ENCODE measurements around the gene TCF25. TPM values are rescaled to one million over a fixed set of nuclear protein-coding genes. Genes with fewer than 3 reads are reported as not detected.
"Not testable (repeated sequence)": the region's sequence is repeated elsewhere in the genome, so short reads cannot be mapped to it uniquely, and the experiment has no call there.

The TCF25 gene
- total RNA-seq, 1 donor from 2014 or later = 237 TPM

DNA sequence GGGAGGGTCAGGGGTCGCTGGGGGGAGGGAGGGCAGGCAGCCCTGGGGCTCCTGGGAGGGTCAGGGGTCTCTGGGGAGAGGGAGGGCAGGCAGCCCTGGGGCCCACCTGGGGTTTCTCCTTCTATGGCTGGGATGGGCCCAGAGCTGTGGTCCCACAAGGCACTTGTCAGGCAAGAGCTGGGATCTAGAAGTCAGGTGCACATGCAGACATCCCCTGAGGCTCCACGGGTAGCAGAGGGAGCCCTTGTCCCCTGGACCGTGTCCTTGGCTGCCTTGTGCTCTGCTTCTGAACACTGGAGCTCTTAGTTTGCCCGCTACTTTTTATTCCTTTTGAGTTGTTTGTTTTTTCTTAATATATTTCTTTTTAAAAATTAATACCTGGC lies 51.5 kb downstream of the TCF25 start:
- intact Hi-C loops (cut with DNase I) = no loop called here
- TF ChIP-seq, protein P1, sequence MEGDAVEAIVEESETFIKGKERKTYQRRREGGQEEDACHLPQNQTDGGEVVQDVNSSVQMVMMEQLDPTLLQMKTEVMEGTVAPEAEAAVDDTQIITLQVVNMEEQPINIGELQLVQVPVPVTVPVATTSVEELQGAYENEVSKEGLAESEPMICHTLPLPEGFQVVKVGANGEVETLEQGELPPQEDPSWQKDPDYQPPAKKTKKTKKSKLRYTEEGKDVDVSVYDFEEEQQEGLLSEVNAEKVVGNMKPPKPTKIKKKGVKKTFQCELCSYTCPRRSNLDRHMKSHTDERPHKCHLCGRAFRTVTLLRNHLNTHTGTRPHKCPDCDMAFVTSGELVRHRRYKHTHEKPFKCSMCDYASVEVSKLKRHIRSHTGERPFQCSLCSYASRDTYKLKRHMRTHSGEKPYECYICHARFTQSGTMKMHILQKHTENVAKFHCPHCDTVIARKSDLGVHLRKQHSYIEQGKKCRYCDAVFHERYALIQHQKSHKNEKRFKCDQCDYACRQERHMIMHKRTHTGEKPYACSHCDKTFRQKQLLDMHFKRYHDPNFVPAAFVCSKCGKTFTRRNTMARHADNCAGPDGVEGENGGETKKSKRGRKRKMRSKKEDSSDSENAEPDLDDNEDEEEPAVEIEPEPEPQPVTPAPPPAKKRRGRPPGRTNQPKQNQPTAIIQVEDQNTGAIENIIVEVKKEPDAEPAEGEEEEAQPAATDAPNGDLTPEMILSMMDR (IDR thresholded peaks at IDR 0.05) = no peak
- no peaks in the 10 kb centered on the region for H3K36me3 ChIP-seq
- H3K9me3 ChIP-seq = no peaks in the 10 kb centered on the region
- no peak overlapping the region for H3K4me3 ChIP-seq
- H3K27me3 ChIP-seq = peaks cover 7% of the 10 kb centered on the region
- peaks cover 19 to 35% of the 10 kb centered on the region in 2 donors for H3K4me1 ChIP-seq
- no peak for DNase-seq (ENCODE audit: low spot score in 2 of 2)
- no peak overlapping the region for H3K27ac ChIP-seq

DNA sequence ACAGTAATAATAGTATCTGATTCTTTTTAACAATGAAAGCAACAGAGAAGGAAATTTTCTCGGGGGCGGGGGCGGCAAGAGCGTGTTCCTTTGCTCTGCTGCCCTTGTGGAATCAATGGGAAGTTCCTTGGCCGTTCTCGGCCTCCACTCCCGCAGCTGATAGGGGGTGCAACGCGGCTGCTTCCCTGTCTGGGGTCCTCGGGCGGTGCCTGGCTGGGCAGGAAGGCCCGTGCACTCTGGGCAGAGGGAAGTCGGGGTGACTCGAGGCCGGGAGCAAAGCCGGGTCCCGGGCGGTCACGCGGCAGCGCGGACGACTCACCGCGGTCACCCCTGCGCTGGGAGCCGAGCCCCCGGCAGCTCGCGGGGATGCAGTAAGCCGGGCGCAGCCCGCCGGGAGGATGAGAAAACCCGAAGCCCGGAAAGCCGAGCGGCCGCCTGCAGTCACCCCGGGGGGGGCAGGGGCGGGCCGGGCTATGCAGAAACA lies 52.2 kb downstream of the TCF25 start:
- H3K27ac ChIP-seq = no peak overlapping the region
- TF ChIP-seq, protein P1 (IDR thresholded peaks at IDR 0.05) = no peak
- intact Hi-C loops (cut with DNase I) = no loop called here
- H3K4me1 ChIP-seq = peaks cover 19 to 35% of the 10 kb centered on the region in 2 donors
- H3K9me3 ChIP-seq = no peaks in the 10 kb centered on the region
- H3K36me3 ChIP-seq = no peaks in the 10 kb centered on the region
- no peak for DNase-seq (ENCODE audit: low spot score in 2 of 2)
- H3K27me3 ChIP-seq = peaks cover 7% of the 10 kb centered on the region
- peak overlapping the region; percentile 35 to 61 for H3K4me3 ChIP-seq

DNA sequence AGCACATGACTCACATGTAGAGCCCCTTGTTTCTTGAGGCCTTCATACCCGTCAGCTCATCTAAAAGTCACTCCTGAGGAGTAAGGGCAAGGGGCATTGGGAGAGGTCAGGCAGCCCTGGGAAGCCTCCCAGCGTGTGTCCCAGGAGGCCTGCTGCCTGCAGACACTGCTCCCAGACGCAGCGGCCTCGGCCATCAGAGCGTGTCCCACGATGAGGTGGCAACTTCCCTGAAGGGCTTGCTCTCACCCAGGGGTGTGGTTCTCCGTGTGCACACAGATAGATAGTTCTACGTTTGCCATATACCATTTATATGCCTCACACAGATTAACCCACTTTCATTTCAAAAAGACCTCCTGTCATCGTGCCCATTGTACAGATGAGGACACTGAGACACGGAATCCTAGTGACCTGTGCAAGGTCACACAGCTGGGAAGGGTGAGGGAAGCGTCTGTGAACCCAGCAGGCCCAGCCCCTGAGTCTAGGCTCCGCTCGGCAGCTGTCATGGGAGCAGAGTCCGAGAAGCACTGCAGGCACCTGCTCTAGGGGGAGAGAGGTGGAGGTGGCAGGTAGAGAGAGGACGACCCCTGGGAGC lies 58.0 kb downstream of the TCF25 start:
- no peaks in the 10 kb centered on the region for H3K27me3 ChIP-seq

DNA sequence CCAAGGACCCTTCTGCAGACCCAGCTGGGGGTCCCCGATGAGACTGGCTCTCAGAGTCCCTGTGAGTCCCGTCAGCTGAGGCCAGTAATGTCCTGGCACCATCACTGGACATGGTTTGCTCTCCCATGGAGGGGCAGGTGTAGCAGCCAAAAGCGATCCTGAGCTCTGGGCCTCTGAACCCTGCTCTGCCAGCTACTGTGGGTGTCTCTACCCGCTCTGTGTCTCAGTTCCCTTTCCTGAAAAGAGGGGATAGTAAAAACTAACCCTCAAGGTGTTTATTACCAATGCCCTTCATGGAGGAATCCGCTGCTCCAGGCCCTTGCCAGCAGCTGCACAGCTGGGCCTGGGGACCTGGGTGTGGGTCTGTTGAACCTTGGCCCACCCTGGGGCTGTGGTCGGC lies 58.6 kb downstream of the TCF25 start:
- H3K27ac ChIP-seq = no peak overlapping the region
- H3K4me3 ChIP-seq = no peak overlapping the region
- intact Hi-C loops (cut with DNase I) = no loop called here
- H3K36me3 ChIP-seq = no peaks in the 10 kb centered on the region
- no peaks in the 10 kb centered on the region for H3K4me1 ChIP-seq
- DNase-seq (ENCODE audit: low spot score in 2 of 2) = no peak
- TF ChIP-seq, protein P1 (IDR thresholded peaks at IDR 0.05) = no peak
- no peaks in the 10 kb centered on the region for H3K9me3 ChIP-seq
- H3K27me3 ChIP-seq = no peaks in the 10 kb centered on the region

More for the DNA sequence above, 58.0 kb downstream of the TCF25 start:
- Histone ChIP-seq H3K36me3 (no peaks in the 10 kb centered on the region), H3K4me3 (no peak overlapping the region), H3K9me3 (no peaks in the 10 kb centered on the region), H3K27ac (no peak overlapping the region), H3K4me1 (peaks cover under 1 to 2% of the 10 kb centered on the region in 2 donors)
- intact Hi-C loops (cut with DNase I) = no loop called here
- TF ChIP-seq, protein P1 (IDR thresholded peaks at IDR 0.05) = no peak
- DNase-seq (ENCODE audit: low spot score in 2 of 2) = no peak

DNA sequence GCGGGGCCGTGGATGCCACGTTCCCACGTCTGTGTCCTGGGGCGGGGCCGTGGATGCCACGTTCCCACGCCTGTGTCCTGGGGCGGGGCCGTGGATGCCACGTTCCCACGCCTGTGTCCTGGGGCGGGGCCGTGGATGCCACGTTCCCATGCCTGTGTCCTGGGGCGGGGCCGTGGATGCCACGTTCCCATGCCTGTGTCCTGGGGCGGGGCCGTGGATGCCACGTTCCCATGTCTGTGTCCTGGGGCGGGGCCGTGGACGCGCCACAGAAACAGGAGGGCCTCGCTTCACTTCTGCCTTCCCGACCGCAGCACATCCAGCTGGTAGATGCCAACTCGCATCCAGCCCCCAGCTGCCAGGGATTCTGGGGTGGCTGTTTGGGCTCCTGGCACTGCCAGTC lies 60.6 kb downstream of the TCF25 start:
- H3K27ac ChIP-seq; H3K4me1 ChIP-seq; H3K4me3 ChIP-seq; H3K27me3 ChIP-seq; H3K36me3 ChIP-seq; intact Hi-C loops (cut with DNase I); DNase-seq (ENCODE audit: low spot score in 2 of 2); H3K9me3 ChIP-seq: not testable (repeated sequence)

DNA sequence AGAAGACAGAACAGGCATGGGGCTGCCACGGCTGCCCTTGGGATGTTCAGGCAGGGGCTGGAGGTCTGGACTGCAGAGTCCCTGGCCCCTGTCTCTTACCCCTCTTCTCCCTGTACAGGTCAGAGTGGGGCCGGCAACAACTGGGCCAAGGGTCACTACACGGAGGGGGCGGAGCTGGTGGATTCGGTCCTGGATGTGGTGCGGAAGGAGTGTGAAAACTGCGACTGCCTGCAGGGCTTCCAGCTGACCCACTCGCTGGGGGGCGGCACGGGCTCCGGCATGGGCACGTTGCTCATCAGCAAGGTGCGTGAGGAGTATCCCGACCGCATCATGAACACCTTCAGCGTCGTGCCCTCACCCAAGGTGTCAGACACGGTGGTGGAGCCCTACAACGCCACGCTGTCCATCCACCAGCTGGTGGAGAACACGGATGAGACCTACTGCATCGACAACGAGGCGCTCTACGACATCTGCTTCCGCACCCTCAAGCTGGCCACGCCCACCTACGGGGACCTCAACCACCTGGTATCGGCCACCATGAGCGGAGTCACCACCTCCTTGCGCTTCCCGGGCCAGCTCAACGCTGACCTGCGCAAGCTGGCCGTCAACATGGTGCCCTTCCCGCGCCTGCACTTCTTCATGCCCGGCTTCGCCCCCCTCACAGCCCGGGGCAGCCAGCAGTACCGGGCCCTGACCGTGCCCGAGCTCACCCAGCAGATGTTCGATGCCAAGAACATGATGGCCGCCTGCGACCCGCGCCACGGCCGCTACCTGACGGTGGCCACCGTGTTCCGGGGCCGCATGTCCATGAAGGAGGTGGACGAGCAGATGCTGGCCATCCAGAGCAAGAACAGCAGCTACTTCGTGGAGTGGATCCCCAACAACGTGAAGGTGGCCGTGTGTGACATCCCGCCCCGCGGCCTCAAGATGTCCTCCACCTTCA lies 61.5 kb downstream of the TCF25 start:
- Histone ChIP-seq H3K27me3 (no peaks in the 10 kb centered on the region), H3K9me3 (no peaks in the 10 kb centered on the region), H3K4me3 (no peak overlapping the region), H3K27ac (no peak overlapping the region), H3K36me3 (no peaks in the 10 kb centered on the region), H3K4me1 (no peaks in the 10 kb centered on the region)
- TF ChIP-seq, protein P1 (IDR thresholded peaks at IDR 0.05) = no peak
- intact Hi-C loops (cut with DNase I) = no loop called here
- DNase-seq (ENCODE audit: low spot score in 2 of 2) = no peak

DNA sequence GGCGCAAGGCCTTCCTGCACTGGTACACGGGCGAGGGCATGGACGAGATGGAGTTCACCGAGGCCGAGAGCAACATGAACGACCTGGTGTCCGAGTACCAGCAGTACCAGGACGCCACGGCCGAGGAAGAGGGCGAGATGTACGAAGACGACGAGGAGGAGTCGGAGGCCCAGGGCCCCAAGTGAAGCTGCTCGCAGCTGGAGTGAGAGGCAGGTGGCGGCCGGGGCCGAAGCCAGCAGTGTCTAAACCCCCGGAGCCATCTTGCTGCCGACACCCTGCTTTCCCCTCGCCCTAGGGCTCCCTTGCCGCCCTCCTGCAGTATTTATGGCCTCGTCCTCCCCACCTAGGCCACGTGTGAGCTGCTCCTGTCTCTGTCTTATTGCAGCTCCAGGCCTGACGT lies 62.2 kb downstream of the TCF25 start:
- intact Hi-C loops (cut with DNase I); H3K36me3 ChIP-seq; H3K4me3 ChIP-seq; H3K9me3 ChIP-seq; H3K27ac ChIP-seq; H3K27me3 ChIP-seq; H3K4me1 ChIP-seq; DNase-seq (ENCODE audit: low spot score in 2 of 2): not testable (repeated sequence)
